ENCODE data around the gene OR5AU1. TPM values are rescaled to one million over a fixed set of nuclear protein-coding genes. Genes with fewer than 3 reads are reported as not detected.
A peak's percentile ranks its signal among the peaks of the same experiment; 100 is the strongest.

OR5AU1 gene
- total RNA-seq (not detected), polyA plus RNA-seq (not detected)

- Mint-ChIP-seq H3K4me1 (peaks cover 0 to 3% (median 0%) of the 10 kb centered on the region in 4 donors), H3K9me3 (peaks cover 0 to 2% (median 0%) of the 10 kb centered on the region in 7 donors), H3K27ac (no peak within 1 kb of the TSS), H3K4me3 (no peak within 1 kb of the TSS), H3K27me3 (peaks cover 37% of the 10 kb centered on the region), H3K36me3 (no peaks in the 10 kb centered on the region)
- ATAC-seq (ENCODE audit: low read depth in 2 of 2): no peak
- Histone ChIP-seq H3K27ac (ENCODE audit: insufficient read depth, low read length, poor library complexity, severe bottlenecking) (no peak within 1 kb of the TSS), H3K9me3 (ENCODE audit: control insufficient read depth in 2 of 2, low read length in 2 of 2) (no peaks in the 10 kb centered on the region), H3K27me3 (ENCODE audit: control insufficient read depth, insufficient read depth, low read length) (peaks cover 22% of the 10 kb centered on the region), H3K4me1 (ENCODE audit: control insufficient read depth, insufficient read depth, low read length, poor library complexity, severe bottlenecking) (no peaks in the 10 kb centered on the region), H3K4me3 (ENCODE audit: low read depth, low read length) (no peak within 1 kb of the TSS), H3K36me3 (ENCODE audit: control insufficient read depth, insufficient read depth, low read length) (no peaks in the 10 kb centered on the region)
- no peak for DNase-seq
These were observed at the start of gene OR5AU1 for GRCh38 chr14:21155963-21156362. OR5AU1 (minus strand) TSS chr14:21156063; CDS start chr14:21155872, 191 bp downstream.

DNA sequence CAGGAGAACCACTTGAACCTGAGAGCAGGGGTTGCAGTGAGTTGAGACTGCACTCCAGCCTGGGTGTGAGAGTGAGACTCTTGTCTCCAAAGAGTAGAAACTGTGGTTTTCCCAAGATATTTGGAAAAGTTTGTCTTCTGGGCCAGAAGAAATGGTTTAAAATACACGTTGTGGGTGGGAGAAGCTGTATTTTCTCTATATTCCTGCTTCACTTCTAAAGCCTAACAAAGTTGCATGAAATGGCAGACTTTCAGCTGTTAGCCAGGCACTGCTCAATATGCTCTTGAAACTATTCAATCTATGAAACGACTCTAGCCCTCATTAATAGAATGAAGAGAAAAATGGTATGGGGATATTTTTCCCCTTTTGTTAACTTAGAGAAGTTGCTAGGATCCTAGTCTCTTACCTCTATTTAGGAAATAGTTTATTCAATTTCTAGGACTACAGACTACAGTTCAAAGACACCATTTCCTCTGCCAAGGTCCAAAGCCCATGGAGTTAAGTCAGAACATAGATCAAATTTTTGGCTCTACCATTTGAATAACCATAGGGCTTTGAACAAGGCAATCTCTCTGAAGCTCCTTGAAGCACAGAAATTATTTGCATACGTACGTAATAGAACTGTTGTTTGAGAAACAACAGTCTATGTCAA, 49.3 kb upstream of the OR5AU1 start:
- DNase-seq: no peak

DNA sequence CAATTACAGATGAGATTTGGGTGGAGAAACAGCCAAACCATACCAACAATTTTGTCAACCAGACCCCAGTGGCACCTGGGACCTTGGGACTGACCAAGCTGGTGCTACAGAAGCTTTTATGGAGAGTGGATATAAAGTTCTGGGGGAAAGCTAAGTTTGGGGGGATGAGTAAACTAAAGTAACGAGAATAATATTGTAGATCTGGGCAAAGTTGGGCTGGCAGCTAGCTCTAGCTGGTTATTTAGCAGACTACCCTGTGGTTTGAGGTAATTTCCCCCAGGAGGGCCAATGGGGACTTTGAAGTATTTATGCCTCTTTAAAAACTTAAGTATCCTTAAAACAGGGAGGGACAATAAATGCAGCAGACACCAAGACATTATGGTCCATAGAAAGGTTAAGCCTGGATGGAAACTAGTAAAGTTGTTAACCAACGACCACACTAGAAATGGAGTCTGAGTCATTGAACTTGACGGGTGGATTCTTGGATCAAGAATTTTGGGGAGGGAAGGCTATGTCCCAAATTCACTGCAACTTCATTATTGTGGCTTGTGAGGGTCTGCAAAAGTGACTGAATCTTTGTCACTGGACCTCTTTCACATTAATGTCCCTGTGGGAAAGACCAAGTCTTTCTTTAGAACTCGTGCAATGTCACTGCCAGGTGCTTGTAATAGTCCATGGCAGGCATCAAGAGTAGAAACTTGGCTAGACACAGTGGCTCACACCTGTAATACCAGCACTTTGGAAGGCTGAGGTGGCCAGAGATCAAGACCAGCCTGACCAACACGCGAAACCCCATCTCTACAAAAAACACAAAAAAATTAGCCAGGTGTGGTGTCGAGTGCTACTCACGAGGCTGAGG, 48.5 kb upstream of the OR5AU1 start:
- H3K27me3 ChIP-seq (ENCODE audit: control insufficient read depth, insufficient read depth, low read length): no peaks in the 10 kb centered on the region
- ATAC-seq (ENCODE audit: low read depth in 2 of 2) (no peak), DNase-seq (no peak)

More for the DNA sequence above, 49.3 kb upstream of the OR5AU1 start:
- no peak overlapping the region for H3K4me3 Mint-ChIP-seq
- no peak overlapping the region for H3K27ac Mint-ChIP-seq
- Histone ChIP-seq H3K27ac (ENCODE audit: insufficient read depth, low read length, poor library complexity, severe bottlenecking) (no peak overlapping the region), H3K9me3 (ENCODE audit: control insufficient read depth in 2 of 2, low read length in 2 of 2) (no peaks in the 10 kb centered on the region), H3K27me3 (ENCODE audit: control insufficient read depth, insufficient read depth, low read length) (no peaks in the 10 kb centered on the region), H3K4me3 (ENCODE audit: low read depth, low read length) (no peak overlapping the region), H3K4me1 (ENCODE audit: control insufficient read depth, insufficient read depth, low read length, poor library complexity, severe bottlenecking) (no peaks in the 10 kb centered on the region), H3K36me3 (ENCODE audit: control insufficient read depth, insufficient read depth, low read length) (peaks cover 30% of the 10 kb centered on the region)
- H3K27me3 Mint-ChIP-seq: no peaks in the 10 kb centered on the region
- no peaks in the 10 kb centered on the region for H3K9me3 Mint-ChIP-seq
- H3K36me3 Mint-ChIP-seq: peaks cover 17% of the 10 kb centered on the region
- peak in 1 of 2 donors; percentile 14 for ATAC-seq (ENCODE audit: low read depth in 2 of 2)
- peaks cover 14 to 22% (median 21%) of the 10 kb centered on the region in 4 donors for H3K4me1 Mint-ChIP-seq

GRCh38 chr14:21203470-21204166, 47.8 kb upstream of the OR5AU1 start:
- DNase-seq (no peak), ATAC-seq (ENCODE audit: low read depth in 2 of 2) (no peak)
- H3K27me3 ChIP-seq (ENCODE audit: control insufficient read depth, insufficient read depth, low read length): no peaks in the 10 kb centered on the region
- no peaks in the 10 kb centered on the region for H3K9me3 Mint-ChIP-seq
- H3K27ac Mint-ChIP-seq: peak overlapping the region in 2 of 3 donors; percentile 2 to 15
- no peaks in the 10 kb centered on the region for H3K27me3 Mint-ChIP-seq
- no peak overlapping the region for H3K4me3 Mint-ChIP-seq
- H3K9me3 ChIP-seq (ENCODE audit: control insufficient read depth in 2 of 2, low read length in 2 of 2): no peaks in the 10 kb centered on the region
- H3K36me3 ChIP-seq (ENCODE audit: control insufficient read depth, insufficient read depth, low read length): peaks cover 15% of the 10 kb centered on the region
- H3K4me1 ChIP-seq (ENCODE audit: control insufficient read depth, insufficient read depth, low read length, poor library complexity, severe bottlenecking): no peaks in the 10 kb centered on the region
- peaks cover 8% of the 10 kb centered on the region for H3K36me3 Mint-ChIP-seq
- no peak overlapping the region for H3K4me3 ChIP-seq (ENCODE audit: low read depth, low read length)
- H3K4me1 Mint-ChIP-seq: peaks cover 14 to 24% (median 17%) of the 10 kb centered on the region in 4 donors
- H3K27ac ChIP-seq (ENCODE audit: insufficient read depth, low read length, poor library complexity, severe bottlenecking): no peak overlapping the region

More for the DNA sequence above, 48.5 kb upstream of the OR5AU1 start:
- Histone ChIP-seq H3K4me3 (ENCODE audit: low read depth, low read length) (no peak overlapping the region), H3K27ac (ENCODE audit: insufficient read depth, low read length, poor library complexity, severe bottlenecking) (no peak overlapping the region), H3K36me3 (ENCODE audit: control insufficient read depth, insufficient read depth, low read length) (peaks cover 23% of the 10 kb centered on the region), H3K4me1 (ENCODE audit: control insufficient read depth, insufficient read depth, low read length, poor library complexity, severe bottlenecking) (no peaks in the 10 kb centered on the region), H3K9me3 (ENCODE audit: control insufficient read depth in 2 of 2, low read length in 2 of 2) (no peaks in the 10 kb centered on the region)
- Mint-ChIP-seq H3K4me1 (peaks cover 14 to 21% (median 18%) of the 10 kb centered on the region in 4 donors), H3K36me3 (peaks cover 10% of the 10 kb centered on the region), H3K27me3 (no peaks in the 10 kb centered on the region), H3K4me3 (no peak overlapping the region), H3K9me3 (no peaks in the 10 kb centered on the region), H3K27ac (no peak overlapping the region)

- DNase-seq (no peak), ATAC-seq (ENCODE audit: low read depth in 2 of 2) (no peak)
- Mint-ChIP-seq H3K36me3 (peaks cover 8% of the 10 kb centered on the region), H3K4me1 (peaks cover 11 to 22% (median 14%) of the 10 kb centered on the region in 4 donors), H3K4me3 (no peak overlapping the region), H3K27ac (peak overlapping the region in 2 of 3 donors; percentile 2 to 15), H3K27me3 (no peaks in the 10 kb centered on the region), H3K9me3 (no peaks in the 10 kb centered on the region)
- no peak overlapping the region for H3K4me3 ChIP-seq (ENCODE audit: low read depth, low read length)
- H3K27me3 ChIP-seq (ENCODE audit: control insufficient read depth, insufficient read depth, low read length): no peaks in the 10 kb centered on the region
- H3K36me3 ChIP-seq (ENCODE audit: control insufficient read depth, insufficient read depth, low read length): peaks cover 6% of the 10 kb centered on the region
- H3K9me3 ChIP-seq (ENCODE audit: control insufficient read depth in 2 of 2, low read length in 2 of 2): no peaks in the 10 kb centered on the region
- no peaks in the 10 kb centered on the region for H3K4me1 ChIP-seq (ENCODE audit: control insufficient read depth, insufficient read depth, low read length, poor library complexity, severe bottlenecking)
- no peak overlapping the region for H3K27ac ChIP-seq (ENCODE audit: insufficient read depth, low read length, poor library complexity, severe bottlenecking)
These were observed 46.8 kb upstream of the OR5AU1 start for GRCh38 chr14:21202463-21203358.

DNA sequence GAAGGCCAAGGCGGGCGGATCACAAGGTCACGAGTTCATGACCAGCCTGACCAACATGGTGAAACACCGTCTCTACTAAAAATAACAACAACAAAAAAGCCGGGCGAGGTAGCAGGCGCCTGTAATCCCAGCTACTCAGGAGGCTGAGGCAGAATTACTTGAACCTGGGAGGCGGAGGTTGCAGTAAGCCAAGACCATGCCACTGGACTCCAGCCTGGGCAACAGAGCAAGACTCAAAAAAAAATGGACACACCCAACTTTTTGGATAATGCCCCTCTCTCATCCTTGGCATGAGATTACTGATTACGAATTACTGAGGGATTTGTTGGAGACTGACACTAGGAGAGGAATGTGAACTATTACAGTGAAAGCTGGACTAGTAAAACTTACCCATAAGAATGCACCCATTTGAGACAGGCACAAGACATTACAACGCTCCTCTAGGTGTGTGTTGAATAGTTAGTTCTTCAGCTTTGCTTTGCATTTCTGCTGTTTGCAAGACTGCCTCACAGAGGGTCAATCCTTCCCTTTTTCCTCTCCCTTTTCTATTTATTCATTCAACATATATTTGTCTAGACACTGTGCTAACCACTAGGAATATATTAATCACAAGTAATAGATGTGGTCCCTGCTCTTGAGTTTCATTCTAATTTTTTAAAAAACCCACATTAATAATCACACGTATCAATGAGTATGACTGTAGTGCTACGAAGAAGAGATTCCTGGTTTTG, 46.0 kb upstream of the OR5AU1 start:
- peaks cover 9 to 18% (median 11%) of the 10 kb centered on the region in 4 donors for H3K4me1 Mint-ChIP-seq
- peaks cover 6% of the 10 kb centered on the region for H3K36me3 Mint-ChIP-seq
- no peak overlapping the region for H3K27ac Mint-ChIP-seq
- H3K9me3 Mint-ChIP-seq: no peaks in the 10 kb centered on the region
- Histone ChIP-seq H3K27me3 (ENCODE audit: control insufficient read depth, insufficient read depth, low read length) (no peaks in the 10 kb centered on the region), H3K9me3 (ENCODE audit: control insufficient read depth in 2 of 2, low read length in 2 of 2) (no peaks in the 10 kb centered on the region), H3K4me1 (ENCODE audit: control insufficient read depth, insufficient read depth, low read length, poor library complexity, severe bottlenecking) (no peaks in the 10 kb centered on the region), H3K36me3 (ENCODE audit: control insufficient read depth, insufficient read depth, low read length) (peaks cover 5% of the 10 kb centered on the region), H3K4me3 (ENCODE audit: low read depth, low read length) (no peak overlapping the region), H3K27ac (ENCODE audit: insufficient read depth, low read length, poor library complexity, severe bottlenecking) (no peak overlapping the region)
- no peaks in the 10 kb centered on the region for H3K27me3 Mint-ChIP-seq
- no peak overlapping the region for H3K4me3 Mint-ChIP-seq
- ATAC-seq (ENCODE audit: low read depth in 2 of 2) (no peak), DNase-seq (no peak)

Measured in CD4-positive, CD25-positive, alpha-beta regulatory T cell (primary cell).